NCI-H2196 treated with DMSO at 0.1 percent for 48 hours (cell line): ENCODE results near the gene KIRREL1.

Experiments used
- DNase-seq: peaks from one replicate; lab custom pipeline; 2025; ENCODE audit not compliant: unreplicated experiment; lab: John Stamatoyannopoulos, UW

KIRREL1 gene

DNA sequence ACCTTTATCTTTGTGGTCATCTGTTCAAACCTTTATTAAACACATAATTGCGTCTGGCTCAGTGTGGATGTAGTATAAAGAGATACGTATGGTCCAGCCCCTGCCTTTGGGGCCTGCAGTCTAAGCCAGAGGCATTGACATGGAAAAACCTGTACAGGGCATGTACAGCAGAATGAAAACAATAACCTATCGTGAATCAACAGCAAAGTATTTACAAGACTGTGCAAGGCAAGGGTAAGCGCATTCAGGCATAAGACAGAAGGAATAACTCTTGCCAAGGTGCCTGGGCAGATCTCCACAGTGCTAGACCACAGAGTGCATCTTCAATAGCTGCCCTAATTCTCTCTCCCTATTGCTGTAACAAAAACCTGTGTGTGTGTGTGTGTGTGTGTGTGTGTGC lies 35.5 kb downstream of the KIRREL1 start:
- DNase-seq, result no peak

DNA sequence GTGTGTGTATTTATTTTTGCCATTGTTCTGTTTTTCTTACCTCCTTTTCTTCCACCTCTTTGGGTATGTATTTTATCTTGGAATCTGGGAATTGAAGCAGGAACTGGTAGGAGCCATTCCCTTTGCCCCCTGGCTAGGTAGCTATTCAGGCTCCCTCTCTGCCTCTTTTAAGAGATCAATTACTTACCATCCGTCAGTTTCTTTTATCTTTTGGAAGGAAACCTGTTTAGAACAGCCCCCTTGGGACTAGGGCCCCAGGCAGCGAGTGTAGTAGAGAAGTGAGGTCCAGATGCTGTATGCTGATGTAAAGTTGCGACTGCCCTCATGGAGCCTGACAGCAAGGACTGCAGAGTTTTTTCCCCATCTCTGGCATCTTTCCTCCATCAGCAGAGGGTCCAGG lies 41.6 kb downstream of the KIRREL1 start:
- no peak for DNase-seq

DNA sequence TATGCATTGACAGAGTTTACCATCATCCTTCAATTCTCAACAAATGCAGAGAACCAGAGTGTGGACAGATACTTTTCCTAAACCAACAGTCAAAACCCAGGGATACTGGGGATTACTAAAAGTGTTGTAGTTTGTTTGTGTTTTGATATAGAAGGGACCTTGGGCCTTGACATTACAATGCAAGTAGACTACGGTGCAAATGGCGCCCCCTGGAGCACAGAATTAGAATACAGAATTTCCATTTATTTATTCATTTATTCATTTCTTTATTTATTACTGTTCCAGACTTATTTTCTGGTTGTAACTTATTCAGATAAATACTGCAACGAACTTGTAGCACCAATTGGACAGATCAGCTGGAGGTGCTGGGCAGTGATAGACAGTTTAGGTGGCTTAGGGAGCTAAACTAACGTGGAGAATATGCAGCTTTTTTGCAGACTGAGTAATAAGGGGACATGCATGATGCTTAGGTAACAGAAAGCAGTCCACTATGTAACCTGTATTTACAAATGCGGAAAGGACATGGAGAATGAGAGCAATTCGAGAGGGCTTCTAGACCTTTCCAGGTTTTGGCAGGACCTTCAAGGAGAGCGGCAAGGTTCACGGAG lies 42.6 kb downstream of the KIRREL1 start:
- DNase-seq, result no peak

- DNase-seq, result no peak
These were observed 43.8 kb downstream of the KIRREL1 start for GRCh38 chr1:158037008-158037865.

DNA sequence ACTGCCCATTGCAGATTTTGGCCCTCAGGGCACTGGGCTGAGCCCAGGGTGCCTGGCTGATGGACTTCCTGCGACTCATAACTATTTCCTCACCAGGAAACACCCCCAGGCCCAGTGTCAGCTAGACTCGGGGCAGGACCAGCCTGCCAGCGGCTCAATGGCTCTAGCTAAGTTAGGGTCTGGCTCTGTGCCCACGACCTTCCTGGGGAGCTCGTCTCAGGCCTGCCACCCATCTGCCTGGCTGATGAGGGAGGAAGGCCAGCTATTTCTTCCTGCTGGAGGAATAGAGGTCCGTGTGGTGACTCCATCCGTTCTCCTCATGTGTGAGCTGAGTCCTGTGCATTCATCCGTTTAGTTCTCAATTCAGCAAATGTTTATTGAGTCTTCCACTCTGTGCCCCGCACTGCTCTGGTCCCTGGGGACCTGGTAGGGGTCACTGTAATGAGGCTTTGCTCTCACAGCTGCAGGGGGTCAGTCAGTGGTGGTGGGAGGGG lies 44.5 kb downstream of the KIRREL1 start:
- DNase-seq, result no peak

GRCh38 chr1:158038793-158039192 lies 45.3 kb downstream of the KIRREL1 start:
- no peak for DNase-seq

DNA sequence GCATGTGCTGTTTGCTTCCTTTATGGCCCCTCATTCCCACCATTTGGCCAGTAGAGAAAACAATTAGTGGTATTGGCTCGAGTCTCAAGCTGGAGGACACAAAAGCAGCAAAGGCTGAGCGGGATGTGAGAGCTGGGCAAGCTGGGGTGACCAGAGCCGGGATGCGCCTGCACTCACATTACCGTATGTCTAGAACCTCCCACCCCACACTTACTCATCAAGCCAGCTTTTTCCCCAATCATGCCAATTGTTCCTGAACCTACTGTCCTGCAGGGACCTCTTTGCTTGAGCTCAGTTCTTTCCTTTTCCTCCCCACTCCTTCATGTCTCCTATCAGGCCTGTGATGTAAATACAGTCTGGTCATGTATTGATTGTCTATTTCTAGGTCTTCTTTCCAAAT lies 45.9 kb downstream of the KIRREL1 start:
- no peak for DNase-seq

- no peak for DNase-seq
These were observed 46.9 kb downstream of the KIRREL1 start for GRCh38 chr1:158040323-158040722.

GRCh38 chr1:158043232-158043631 lies 49.8 kb downstream of the KIRREL1 start:
- no peak for DNase-seq

- no peak for DNase-seq
These were observed 52.2 kb downstream of the KIRREL1 start for GRCh38 chr1:158045639-158046038.

GRCh38 chr1:158046715-158047510 lies 53.5 kb downstream of the KIRREL1 start:
- no peak for DNase-seq

- no peak for DNase-seq
These were observed 55.1 kb downstream of the KIRREL1 start for GRCh38 chr1:158048371-158049067.

DNA sequence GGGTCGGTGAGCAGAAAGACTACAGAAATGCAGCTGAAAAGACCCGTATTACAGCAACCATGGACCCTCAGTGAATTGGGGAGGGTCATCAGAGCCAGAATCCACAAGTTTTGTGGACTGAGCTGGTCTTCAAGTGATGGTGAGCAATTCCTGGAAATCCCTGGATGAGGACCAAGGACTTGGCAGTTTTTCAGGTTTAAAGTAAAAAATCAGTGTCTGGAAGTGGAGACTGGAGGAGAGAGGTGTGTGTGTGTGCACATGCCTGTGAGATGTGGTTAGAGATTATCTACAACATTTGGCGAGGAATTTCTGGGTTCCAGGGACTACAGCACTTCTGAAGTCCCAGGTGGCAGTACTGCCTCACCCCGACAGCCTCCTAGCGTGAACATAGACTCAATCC lies 56.4 kb downstream of the KIRREL1 start:
- DNase-seq, result no peak

DNA sequence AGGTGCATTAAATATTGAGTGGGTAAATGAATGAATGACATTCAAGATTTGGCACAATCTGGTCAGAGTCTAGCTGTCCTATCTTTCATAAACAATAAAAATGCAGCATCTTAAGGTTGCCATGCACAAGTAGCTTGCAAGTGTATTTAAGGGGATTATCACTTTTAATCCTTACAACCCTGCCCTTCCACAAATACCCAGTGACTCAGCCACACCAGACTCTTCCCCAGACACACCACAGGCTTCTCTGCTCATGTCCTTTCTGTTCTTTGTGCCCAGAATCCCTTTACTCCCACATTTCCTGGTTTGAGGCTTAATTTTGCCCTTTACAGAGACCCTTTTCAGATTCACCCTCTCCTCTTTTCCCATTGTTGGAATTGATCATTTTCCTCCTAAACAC lies 59.8 kb downstream of the KIRREL1 start:
- DNase-seq, result no peak

DNA sequence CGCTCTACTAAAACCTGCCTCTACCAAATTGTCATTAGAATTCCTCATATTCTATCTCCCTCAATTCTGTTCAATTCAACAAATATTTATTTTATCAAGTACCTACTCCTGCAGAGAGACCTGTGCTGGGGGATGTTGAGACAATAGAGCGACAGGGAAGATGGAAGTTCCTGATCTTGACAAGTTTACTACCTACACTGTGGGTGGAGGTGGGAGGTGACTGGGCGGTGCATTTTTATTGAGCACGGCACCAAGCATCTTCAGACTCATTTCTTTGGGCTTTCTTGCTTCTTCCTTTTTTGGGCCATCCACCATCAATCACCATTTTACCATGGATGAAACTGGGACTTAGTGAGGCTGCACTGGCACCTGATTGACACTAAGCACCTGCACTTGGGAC lies 61.3 kb downstream of the KIRREL1 start:
- no peak for DNase-seq

GRCh38 chr1:158055854-158056253 lies 62.4 kb downstream of the KIRREL1 start:
- no peak for DNase-seq

DNA sequence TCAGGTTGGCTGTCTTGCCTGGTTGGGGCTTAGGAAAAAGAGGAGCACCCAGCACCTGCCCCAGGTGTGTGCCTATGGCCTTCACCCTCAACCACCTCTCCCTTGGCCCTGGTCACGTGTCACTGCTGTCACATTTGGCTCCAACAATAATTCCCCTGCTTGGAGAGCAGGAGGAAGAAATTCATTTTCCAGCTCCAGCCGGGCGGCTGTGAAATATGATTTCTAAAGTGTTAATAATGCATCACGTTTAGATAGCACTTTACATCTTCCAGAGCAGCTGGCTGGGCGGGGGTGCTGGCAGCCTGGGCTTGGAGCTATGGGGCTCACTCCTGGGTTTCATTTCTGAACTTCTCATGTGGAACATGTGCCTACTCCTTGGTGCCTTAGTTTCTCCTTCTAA lies 63.1 kb downstream of the KIRREL1 start:
- no peak for DNase-seq

- DNase-seq, result no peak
These were observed 65.0 kb downstream of the KIRREL1 start for GRCh38 chr1:158058237-158058985.

GRCh38 chr1:158059984-158060383 lies 66.5 kb downstream of the KIRREL1 start:
- no peak for DNase-seq

- DNase-seq, result no peak
These were observed 68.7 kb downstream of the KIRREL1 start for GRCh38 chr1:158062174-158062573.
